ENCODE data around the gene ZNF583.

The ZNF583 gene

GRCh38 chr19:56476093-56476492 lies 72.0 kb downstream of the ZNF583 start:
- no peak for DNase-seq

Measured in NCI-H524 treated with DMSO at 0.1 percent for 48 hours (cell line).